ENCODE results near the gene COX7A2.

The COX7A2 gene

DNA sequence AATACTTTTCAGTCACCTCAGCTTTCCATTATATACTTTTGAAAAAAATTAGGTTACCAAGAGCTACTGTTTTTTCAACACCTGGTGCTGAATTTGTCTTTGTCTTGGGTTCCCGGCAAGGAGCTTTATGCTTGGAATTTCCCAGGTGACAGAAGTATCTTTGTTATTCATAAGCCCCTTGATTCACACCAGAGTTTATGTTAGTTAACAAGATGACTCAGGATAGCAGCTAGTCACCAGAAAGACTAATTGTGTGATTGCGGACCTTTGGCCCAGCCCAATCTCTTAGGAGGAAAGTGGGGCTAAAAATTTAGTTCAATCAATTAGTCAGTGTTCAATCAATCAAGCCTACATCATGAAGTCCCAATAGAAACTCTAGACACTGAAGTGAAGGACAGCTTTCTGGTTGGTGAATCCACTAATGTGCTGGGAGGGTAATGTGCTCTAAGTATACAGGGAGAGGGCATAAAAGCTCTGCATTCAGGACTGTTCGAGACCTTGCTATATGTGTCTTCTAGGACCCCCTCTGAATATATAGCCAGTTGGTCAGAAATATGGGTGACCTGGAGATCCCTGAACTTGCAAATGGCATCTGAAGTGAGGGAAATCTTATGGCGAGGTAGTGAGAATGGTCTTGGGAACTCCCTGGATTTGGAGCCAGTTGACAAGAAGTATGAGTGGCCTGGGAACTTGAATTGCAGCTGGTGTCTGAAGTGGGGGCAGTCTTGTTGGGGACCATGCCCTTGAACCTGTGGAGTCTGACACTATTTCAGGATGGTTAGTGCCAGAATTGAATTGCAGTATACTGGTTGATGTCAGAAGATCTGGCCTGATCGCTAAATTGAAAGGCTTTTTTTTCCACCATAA is 24.8 kb upstream of the COX7A2 start:
- no peak for DNase-seq

DNA sequence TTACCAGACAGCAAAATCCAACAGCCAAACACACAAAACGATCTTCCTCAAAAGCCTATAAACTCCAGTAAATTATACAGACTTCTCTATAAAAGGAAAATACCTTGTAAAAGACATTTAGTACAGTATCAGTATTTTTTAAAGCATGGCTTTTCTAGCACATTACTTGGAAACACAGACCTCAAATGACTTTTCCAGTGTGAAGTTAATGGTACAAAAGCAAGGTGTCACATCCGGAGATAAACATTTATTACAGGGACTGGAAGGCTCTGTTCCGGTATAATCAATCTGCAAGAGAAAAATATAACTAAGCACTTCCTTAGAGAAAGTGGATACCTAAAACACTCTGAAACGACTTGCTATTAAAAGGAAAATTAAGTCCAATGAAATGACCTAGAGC is 23.9 kb upstream of the COX7A2 start:
- DNase-seq, result no peak

DNA sequence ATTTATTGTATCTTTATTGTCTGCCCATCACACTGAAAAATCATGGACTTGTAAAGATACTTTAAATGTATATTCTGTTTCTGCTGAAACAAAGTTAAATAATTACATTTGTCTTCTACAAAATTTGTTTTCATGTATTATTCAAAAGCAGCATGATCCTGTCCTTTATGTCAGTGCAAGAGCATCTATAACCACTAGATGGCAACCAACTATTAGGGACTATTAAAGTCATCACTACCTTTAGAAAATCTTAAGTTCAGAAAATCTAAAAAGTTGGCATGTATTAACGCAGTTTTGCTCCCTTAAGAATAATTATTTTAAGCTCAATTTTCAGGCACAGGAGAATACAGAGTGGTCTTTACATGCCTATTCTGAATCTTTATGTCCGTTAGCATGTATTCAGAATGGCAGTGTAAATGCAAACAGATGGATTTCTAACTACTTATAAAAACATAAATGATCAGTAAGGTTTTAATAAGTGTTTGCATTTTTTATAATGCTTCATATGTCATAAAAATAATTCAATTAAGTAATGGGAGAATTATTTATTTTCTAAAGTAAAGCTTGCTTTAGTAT is 23.2 kb upstream of the COX7A2 start:
- DNase-seq, result peak; percentile 45 to 70

DNA sequence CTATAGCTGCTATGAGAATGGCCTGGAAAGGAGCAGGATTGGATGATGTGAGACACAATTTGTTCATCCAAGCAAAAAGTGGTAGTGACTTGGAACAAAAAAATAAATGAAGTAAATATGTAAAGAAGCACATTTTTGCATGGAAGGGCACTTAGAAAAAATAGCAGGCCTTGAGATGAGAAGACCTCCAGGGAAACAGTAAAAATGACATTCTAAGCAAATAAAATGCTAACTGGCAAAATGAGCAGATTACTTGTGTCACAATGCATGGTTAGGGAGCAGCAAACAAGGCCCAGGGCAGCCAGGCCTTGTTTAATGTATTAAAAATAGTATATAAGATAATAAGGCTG is 19.8 kb upstream of the COX7A2 start:
- DNase-seq, result no peak

DNA sequence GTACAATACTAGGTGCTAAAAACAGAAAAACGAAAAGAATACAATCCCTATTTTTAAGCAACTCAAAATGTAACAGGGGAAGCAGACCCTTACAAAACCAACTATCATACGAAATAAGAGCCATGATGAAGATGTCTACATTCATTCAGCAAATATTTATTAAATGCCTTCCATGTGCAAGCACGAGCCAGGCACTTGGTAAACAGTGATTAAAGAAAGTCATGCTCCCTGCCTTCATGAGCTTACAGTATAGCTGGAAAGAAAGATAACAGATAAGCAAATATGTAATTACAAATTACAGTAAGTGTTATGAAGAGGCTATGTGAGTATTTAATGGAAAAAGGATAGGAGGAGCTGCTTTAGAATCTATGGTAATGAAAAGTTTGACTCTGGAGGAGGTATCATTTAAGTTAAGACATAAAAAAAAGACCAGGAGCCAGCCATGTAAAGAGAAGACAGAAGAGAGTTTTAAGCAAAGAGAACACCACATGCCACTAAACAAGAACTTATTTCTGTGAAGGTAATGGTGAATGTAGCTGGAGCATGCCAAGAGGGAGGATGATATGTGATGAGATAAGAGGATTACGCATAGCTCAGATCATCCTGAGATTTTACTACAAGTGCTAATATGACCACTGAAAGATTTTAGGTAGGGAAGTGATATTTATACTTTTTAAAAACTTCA is 19.3 kb upstream of the COX7A2 start:
- no peak for DNase-seq

GRCh38 chr6:75261299-75261698 is 17.7 kb upstream of the COX7A2 start:
- no peak for DNase-seq

- DNase-seq, result no peak
Measured at GRCh38 chr6:75257343-75258087, 13.9 kb upstream of the COX7A2 start.

DNA sequence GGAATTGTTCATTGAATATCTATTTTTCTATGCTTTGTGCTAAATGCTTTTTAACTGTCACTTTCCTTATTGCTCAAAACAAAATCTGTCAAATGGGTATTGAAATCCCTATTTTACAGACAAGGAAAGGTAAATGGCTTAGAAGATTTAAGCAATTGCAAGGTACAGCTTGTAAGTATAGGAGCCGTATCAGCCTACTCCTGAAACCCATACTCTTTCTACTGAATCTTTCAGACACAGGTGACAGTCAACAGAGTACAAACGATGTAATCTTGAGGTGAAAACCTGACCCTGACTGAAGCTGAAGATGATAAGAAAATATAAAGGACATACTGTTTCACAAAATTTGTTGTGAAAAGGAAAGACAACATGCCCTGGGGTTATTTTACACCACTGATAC is 7.0 kb upstream of the COX7A2 start:
- no peak for DNase-seq

DNA sequence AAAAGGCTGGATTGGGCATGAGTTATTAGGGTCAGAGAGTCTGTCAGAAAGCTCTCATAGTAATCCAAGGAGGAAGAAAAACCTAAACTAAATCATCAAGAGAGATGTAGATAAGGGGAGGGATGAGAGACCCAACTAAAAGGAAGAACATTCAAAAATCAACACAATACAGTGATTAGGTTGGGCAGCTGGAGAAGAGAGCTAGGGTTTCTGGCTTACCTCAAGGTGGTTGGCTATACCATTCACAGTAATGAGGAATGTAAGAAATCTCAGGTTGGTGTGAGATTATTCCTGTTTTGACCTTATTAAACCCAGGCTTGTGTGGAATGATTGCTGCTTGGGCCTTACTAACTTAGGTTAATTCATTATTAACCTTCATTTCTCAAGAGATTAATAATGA is 6.2 kb upstream of the COX7A2 start:
- no peak for DNase-seq

- DNase-seq, result no peak
Measured at GRCh38 chr6:75246386-75246785, 2.8 kb upstream of the COX7A2 start.

- DNase-seq, result no peak
Measured at GRCh38 chr6:75244063-75244584, 523 bp upstream of the COX7A2 start.

- DNase-seq, result no peak
Measured at GRCh38 chr6:75236630-75237029, 7.0 kb downstream of the COX7A2 start.

DNA sequence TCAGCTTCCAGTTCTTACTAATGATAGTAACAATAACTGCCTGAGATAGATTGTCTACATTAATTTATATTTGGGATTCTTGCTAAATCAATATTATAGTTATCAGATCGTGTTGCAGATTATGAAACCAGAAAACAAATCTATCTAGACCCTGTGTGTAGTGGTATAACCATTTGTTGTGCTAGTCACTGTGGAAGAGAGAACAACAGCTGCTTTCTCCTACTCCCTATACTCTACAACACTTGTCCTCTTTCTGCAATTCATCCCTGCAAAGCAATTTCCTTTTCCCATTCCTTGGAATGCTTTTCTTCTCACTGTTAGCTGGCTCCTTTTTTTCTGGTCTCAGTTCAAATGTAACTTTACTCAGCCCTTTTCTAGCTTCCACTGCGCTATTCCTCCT is 8.3 kb downstream of the COX7A2 start:
- no peak for DNase-seq

GRCh38 chr6:75234126-75234865 is 9.3 kb downstream of the COX7A2 start:
- DNase-seq, result no peak

DNA sequence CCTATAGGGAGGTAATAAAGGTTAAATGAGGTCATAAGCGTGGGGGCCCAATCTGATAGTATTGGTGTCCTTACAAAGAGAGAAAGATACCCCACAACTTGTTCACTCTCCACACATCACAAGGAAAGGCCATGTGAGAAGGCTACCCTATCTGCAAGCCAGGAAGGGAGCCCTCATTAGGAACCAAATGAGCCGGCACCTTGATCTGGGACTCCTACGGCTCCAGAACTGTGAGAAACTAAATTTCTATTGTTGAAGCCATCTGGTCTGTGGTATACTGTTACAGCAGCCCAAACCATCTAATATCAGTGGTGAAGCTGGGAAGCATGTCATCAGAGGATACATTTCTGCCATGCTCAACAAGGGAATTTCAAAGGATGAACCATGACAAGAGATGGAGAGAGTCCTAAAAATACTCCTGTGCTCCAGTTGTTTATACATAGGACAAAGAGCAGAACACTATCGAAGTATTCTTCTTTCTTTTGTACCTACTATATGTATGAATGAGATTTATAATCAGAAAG is 10.4 kb downstream of the COX7A2 start:
- DNase-seq, result no peak

DNA sequence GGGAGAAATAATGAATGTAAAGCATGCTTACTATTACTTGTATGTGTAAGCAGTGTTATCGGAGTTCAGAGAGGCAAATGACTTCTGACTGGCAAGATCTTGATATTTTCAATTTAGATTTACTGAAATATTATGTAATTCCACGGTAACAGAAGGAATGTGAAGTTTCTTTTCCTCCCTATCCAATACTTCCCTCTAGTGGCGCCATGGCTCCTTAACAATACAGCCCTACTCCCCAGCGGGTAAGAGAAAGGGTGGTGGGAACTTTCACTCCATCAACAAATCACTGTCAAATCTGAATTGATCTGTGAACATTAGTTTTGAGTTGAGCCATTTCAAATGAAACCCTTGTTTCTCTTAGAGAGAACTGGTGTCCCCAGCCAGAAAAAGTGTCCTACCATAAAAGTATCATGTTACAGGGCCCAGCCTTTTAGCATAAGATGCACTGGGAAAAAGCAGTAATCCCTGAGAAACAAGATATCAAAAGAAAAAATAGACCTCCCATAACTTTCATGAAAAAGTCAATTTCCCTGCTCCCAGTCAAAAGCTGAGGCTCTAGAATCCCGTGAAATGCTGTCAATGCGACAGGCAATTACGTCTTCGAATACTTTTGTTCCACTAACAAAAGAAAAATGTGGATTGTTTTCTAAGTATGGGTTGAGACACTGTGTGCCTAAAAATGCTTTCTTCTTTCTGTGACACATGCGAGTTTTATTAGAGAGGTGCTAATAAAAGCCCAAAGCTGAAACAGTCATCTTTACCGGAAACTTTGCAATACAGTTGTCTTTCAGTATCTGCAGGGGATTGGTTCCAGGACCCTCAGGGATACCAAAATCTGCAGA is 12.9 kb downstream of the COX7A2 start:
- peak; percentile 21 to 69 for DNase-seq

DNA sequence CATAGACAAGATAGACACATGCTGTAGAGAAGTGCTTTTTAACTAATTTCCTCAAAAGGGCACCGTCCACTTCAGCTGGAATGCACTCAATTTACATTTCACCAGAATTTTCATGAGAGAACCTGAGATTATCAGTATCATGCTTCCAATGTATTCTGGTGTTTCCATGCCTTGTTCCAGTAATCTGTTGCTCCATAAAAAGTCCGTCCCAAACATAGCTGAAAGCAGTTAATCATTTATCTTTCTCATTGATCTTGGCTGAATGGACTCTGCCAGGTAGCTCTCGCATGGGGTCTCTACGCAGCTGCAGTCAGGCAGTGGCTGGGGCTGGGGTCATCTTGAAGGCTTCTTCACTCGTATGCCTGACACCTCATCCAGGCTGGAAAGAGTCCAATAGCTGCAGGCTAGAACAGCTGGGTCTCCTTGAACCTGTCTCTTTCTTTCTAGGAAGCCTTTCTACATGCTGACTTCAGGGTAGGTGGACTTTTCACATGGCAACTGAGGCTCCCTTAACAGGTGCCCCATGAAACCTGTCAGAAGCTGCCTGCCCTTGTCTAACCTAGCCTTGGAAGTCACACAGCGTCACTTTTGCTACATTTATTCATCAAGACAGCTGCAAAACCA is 19.2 kb downstream of the COX7A2 start:
- no peak for DNase-seq

GRCh38 chr6:75223428-75223827 is 20.2 kb downstream of the COX7A2 start:
- no peak for DNase-seq

GRCh38 chr6:75222261-75222660 is 21.3 kb downstream of the COX7A2 start:
- DNase-seq, result no peak

DNA sequence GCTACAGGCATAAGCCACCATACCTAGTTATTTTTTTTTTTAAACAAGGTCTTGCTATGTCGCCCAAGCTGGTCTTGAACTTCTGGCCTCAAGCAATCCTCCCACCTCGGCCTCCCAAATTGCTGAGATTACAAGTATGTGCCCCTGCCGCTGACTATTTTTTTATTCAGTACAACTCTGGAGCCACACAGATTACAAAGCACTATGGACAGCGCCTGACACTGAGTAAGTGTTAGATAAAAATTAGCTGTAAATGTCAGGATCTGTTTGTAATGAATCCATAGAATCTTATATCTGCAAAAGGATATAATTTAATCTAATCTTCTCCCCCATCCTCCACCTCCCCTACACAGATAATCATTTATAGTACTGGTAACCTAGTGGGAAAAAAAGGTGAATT is 22.5 kb downstream of the COX7A2 start:
- no peak for DNase-seq

GRCh38 chr6:75220357-75220756 is 23.2 kb downstream of the COX7A2 start:
- DNase-seq, result no peak

All from inflammatory macrophage treated with lipopolysaccharide for 1 hour (primary cell).